Activated CD4-positive, alpha-beta T cell treated with anti-CD3 and anti-CD28 coated beads for 24 hours (primary cell): Measurements from ENCODE around the gene IL10.

Experiments
- DNase-seq, 2 donors: peaks; one replicate each; pipeline ENCODE4 v3.0.0-alpha.2; 2020; ENCODE audit warnings: low read depth in 2 of 2

Gene IL10

GRCh38 chr1:206734499-206735142 lies 37.7 kb downstream of the IL10 start:
- DNase-seq = peak; percentile 75 to 77

- no peak for DNase-seq
Measured at GRCh38 chr1:206732992-206733391, 39.3 kb downstream of the IL10 start.

GRCh38 chr1:206732508-206732907 lies 39.8 kb downstream of the IL10 start:
- DNase-seq = no peak

GRCh38 chr1:206729507-206729906 lies 42.8 kb downstream of the IL10 start:
- DNase-seq = no peak

GRCh38 chr1:206729050-206729449 lies 43.2 kb downstream of the IL10 start:
- DNase-seq = no peak

- DNase-seq = no peak
Measured at GRCh38 chr1:206728697-206728987, 43.7 kb downstream of the IL10 start.

- DNase-seq = no peak
Measured at GRCh38 chr1:206727981-206728696, 44.2 kb downstream of the IL10 start.

- peak; percentile 50 to 51 for DNase-seq
Measured at GRCh38 chr1:206725109-206725963, 47.0 kb downstream of the IL10 start.

GRCh38 chr1:206723805-206724472 lies 48.4 kb downstream of the IL10 start:
- no peak for DNase-seq

- DNase-seq = no peak
Measured at GRCh38 chr1:206723462-206723804, 48.9 kb downstream of the IL10 start.

GRCh38 chr1:206722751-206723461 lies 49.4 kb downstream of the IL10 start:
- no peak for DNase-seq

- no peak for DNase-seq
Measured at GRCh38 chr1:206721454-206721853, 50.8 kb downstream of the IL10 start.

- DNase-seq = no peak
Measured at GRCh38 chr1:206719169-206719839, 53.0 kb downstream of the IL10 start.

- no peak for DNase-seq
Measured at GRCh38 chr1:206717674-206717989, 54.7 kb downstream of the IL10 start.
